ENCODE results near the gene SH3BGRL3. TPM values are rescaled to one million over a fixed set of nuclear protein-coding genes. Genes with fewer than 3 reads are reported as not detected.
A peak's percentile ranks its signal among the peaks of the same experiment; 100 is the strongest.

Gene SH3BGRL3
- total RNA-seq, 4 donors from 2014 or later: 42.4 to 124 (median 82.4) TPM

- DNase-seq (ENCODE audit: low spot score) (no peak), ATAC-seq (ENCODE audit: low FRiP score) (no peak)
- TF ChIP-seq, protein P1, sequence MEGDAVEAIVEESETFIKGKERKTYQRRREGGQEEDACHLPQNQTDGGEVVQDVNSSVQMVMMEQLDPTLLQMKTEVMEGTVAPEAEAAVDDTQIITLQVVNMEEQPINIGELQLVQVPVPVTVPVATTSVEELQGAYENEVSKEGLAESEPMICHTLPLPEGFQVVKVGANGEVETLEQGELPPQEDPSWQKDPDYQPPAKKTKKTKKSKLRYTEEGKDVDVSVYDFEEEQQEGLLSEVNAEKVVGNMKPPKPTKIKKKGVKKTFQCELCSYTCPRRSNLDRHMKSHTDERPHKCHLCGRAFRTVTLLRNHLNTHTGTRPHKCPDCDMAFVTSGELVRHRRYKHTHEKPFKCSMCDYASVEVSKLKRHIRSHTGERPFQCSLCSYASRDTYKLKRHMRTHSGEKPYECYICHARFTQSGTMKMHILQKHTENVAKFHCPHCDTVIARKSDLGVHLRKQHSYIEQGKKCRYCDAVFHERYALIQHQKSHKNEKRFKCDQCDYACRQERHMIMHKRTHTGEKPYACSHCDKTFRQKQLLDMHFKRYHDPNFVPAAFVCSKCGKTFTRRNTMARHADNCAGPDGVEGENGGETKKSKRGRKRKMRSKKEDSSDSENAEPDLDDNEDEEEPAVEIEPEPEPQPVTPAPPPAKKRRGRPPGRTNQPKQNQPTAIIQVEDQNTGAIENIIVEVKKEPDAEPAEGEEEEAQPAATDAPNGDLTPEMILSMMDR (IDR thresholded peaks at IDR 0.05): no peak
Measured at GRCh38 chr1:26252718-26253117, 27.2 kb upstream of the SH3BGRL3 start.

DNA sequence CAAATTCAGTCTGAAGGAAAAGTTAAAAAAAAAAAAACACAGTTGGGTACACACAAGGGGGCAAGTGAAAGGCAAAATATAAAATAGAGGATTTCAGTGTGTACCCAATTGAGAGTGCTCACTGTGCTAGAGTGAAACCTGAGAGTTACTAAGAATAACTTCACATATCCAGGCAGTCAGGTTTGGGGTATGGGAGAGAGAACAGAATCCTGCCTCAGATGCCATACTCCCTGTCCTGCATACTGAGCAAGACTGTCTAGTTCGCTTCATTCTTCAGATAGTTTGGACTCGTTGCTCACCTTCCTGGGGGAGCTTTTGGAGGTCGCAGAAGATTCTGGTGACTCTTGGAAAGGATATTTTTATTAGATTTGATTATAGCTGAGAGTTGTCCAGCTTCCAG is 25.5 kb upstream of the SH3BGRL3 start:
- DNase-seq (ENCODE audit: low spot score): no peak
- ATAC-seq (ENCODE audit: low FRiP score): no peak
- TF ChIP-seq, protein P1 (IDR thresholded peaks at IDR 0.05): no peak

DNA sequence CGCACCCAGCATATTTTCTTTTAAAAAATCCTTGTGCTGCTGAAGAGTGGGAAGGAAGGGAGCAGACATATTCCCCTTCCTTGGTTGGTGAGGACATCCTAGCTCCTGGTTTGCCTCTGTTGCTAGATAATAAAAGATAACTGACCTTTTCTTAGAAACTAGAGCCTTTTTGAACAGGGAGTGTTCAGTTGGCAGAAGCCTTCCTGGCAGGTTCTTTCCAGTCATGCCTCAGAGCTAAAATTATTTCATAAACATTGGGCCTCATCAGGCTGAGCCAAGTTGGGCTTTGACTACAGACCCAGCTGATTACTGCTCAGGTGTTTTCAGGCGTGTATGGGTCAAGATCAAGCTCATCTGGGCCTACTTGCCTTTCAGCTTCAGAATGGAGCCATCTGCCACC is 22.7 kb upstream of the SH3BGRL3 start:
- TF ChIP-seq, protein P1 (IDR thresholded peaks at IDR 0.05): no peak
- peak; percentile 51 for ATAC-seq (ENCODE audit: low FRiP score)
- no peak for DNase-seq (ENCODE audit: low spot score)

DNA sequence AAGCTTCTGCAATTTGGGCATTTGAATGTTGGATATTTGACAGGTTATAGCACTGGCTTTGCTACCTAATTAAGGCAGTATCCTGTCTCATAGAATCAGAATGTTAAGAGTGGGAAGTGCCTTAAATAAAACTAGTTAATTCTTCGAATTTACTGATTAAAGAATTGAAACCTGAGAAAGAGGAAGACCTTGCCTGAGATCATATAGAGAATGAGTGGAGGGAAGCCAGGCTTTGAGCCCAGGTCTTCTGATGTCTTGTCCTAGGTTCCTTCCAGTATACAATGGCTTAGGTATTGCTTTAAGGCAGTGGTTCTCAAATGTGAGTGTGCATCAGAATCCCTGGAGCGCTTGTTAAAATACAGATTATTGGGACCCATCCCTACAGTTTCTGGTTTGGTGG is 20.9 kb upstream of the SH3BGRL3 start:
- TF ChIP-seq, protein P1 (IDR thresholded peaks at IDR 0.05): no peak
- ATAC-seq (ENCODE audit: low FRiP score) (no peak), DNase-seq (ENCODE audit: low spot score) (no peak)

DNA sequence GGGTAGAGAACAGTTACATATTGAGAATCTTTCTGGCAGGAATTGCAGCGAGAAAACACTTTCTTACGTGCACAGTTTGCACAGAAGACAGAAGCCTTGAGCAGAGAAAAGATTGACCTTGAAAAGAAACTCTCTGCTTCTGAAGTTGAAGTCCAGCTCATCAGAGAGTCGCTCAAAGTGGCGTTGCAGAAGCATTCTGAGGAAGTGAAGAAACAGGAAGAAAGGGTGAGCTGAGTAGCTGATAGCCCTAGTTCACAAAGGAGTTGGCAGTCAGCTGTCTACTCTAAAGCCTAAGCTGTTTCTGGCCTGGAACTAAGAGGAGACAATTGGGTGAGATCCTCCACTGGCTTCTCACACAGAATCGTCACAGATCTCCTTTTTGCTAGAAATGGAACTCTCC is 20.3 kb upstream of the SH3BGRL3 start:
- TF ChIP-seq, protein P1 (IDR thresholded peaks at IDR 0.05): no peak
- no peak for ATAC-seq (ENCODE audit: low FRiP score)

GRCh38 chr1:26263212-26263611 is 16.7 kb upstream of the SH3BGRL3 start:
- ATAC-seq (ENCODE audit: low FRiP score): no peak
- DNase-seq (ENCODE audit: low spot score): no peak
- TF ChIP-seq, protein P1 (IDR thresholded peaks at IDR 0.05): no peak

More for the DNA sequence above, 20.3 kb upstream of the SH3BGRL3 start:
- DNase-seq (ENCODE audit: low spot score): no peak

DNA sequence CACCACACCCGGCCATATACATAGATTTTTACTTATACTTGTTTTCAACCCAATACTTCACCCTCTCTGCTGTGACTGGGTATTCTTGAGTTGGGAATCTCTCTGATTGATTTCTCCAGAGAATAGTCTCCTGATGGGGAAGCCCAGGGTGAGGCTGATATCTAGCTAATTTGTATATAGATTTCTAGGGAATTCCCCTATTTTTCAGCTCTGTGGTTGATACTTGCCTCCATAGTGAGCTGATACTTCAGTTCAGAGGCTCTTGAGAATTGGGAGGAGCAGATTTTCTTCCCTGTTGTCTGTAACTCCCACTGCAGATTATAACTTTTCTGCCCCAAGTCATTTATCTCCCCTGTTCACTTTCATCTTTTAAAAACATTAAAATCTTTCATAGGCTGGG is 14.5 kb upstream of the SH3BGRL3 start:
- TF ChIP-seq, protein P1 (IDR thresholded peaks at IDR 0.05): no peak
- no peak for DNase-seq (ENCODE audit: low spot score)
- ATAC-seq (ENCODE audit: low FRiP score): no peak
